Renal cortical epithelial cell (primary cell): ENCODE measurements around the gene MX1. TPM values are rescaled to one million over a fixed set of nuclear protein-coding genes. Genes with fewer than 3 reads are reported as not detected.

Source experiments
- DNase-seq: peaks from one replicate; pipeline ENCODE4 v3.0.0-alpha.2; 2011; ENCODE audit warnings: low read depth
- total RNA-seq: library from RNA; depleted of rRNA; stranded (reverse); fragments of >200 nt; gene quantifications from 2 replicates; pipeline ENCODE4 v1.2.3, GENCODE V29; 2014

The MX1 gene
- total RNA-seq, 1 donor from 2014 or later: 12.3 TPM

- DNase-seq: no peak
Observed at GRCh38 chr21:41459884-41460534, 34.0 kb downstream of the MX1 start.

- peak; percentile 52 for DNase-seq
Observed at GRCh38 chr21:41460578-41461527, 34.8 kb downstream of the MX1 start.

DNA sequence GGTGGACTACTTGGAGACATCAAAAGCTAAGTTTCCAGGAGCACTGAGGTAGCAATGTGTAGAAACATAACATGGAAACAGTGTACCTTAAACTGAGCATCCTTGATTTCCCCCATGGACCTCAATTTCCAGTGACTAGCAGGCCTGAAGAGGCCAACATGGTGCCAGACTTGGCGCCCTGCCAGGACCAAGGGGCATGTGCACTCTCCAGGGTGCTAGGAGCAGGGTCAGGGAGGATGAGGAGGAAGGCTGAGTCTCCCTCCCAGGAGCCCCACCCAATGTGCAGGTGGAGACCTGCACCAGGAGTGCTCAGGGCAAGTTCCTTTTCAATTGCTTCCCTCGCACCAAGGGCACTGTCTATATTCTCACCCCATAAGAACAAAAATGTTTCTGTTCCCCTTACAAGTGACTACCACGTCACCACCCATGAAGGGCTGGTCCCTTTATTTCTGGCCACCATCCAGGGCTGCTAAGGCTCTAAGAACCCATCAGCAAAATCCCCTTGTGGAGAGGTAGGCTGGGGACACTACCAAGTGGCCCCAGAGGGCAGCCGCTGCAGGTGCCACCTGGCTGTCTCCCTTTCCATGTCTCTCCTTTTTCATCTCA is 39.2 kb downstream of the MX1 start:
- no peak for DNase-seq

DNA sequence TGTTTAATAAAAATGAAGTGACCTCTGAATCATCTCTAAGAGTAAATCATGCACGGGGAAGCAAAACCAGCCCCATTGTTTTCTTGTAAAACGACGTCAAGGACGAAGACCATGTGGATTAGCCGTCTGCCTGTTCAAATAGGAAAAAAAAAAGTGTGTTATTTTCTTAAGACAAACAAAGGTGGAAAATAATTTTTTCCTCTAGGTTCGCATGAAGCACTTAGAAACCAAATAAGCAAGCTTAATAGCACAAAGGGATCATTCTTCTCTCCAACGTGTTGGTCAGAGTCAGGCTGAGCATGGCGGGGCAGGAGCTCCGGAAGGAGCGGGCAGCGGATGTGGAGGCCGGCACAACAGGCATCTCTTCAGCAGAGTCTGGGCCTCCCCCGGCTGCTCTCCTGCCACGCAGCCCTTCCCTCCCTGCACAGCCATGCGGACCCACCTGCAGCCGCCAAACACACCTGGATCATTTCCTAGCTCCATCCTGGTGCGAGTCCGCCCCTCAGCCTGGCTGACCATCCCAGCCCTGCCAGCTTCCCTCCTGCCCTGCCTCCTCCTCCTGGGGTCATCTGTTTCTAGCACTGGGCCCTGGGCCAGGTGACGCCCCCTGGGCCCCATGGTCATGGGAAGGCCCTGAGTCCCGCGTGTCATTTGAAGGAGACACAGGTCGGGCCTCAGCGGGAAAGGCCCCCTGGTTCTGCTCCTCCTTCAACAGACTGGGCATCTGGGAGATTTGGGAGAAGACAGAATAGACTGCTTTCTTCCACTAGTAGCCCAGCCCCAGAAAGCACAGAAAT is 40.2 kb downstream of the MX1 start:
- DNase-seq: peak; percentile 42

GRCh38 chr21:41470054-41470453 is 44.0 kb downstream of the MX1 start:
- no peak for DNase-seq

GRCh38 chr21:41472753-41473548 is 46.9 kb downstream of the MX1 start:
- no peak for DNase-seq

DNA sequence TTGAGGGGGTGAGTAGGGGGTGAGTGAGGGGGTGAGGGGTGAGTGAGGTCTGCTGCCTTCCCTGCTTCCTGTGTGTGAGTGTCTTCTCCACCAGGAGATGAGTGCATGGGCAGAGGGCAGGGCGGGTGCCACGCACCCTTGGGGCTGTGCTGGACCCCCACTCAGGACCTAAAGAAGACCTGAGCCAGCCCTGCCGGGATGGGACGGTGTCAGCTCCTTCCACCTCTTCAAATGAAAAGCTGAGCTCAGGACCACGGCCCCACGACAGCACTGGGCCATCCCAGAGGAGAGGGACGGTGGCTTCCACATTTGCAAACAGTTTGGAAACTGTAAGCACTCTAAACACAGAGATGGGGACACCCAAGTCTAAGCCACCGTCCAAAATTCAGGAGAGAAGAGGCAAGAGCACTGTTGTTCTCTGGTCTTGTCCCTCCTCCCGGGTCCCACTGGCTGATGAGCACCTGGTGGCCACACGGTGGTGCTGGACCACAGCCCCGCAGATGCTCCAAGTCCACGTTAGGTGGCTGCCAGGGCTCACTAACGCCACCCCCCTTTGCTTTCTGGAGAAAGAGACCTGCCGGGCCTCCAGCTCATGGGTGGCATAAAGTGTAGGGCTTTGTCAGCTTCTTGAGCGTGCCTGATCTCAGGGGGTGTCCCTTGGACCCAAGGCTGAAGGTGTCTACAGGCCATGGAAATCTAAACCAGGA is 49.8 kb downstream of the MX1 start:
- DNase-seq: no peak

GRCh38 chr21:41477641-41478318 is 51.7 kb downstream of the MX1 start:
- peak; percentile 69 for DNase-seq

- DNase-seq: peak; percentile 41
Observed at GRCh38 chr21:41478319-41479177, 52.5 kb downstream of the MX1 start.

DNA sequence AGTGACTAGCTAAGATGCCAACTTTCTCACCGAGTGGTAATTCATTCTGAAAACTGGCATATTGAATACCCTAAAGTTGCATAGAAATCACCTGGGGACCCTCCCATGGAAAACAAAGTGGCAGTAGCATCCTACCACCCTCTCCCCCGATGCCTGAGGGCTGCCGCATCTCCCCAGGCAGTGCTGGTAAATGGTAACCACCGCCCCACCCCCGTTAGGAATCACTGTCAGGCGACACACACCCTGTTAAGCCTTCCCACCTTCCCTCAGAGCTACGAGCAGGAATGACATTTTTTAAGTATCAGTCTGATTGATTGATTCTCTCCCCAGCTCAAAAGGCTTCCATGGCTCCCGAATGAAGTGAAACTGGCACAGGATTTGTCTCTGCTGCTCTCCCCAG is 53.6 kb downstream of the MX1 start:
- DNase-seq: no peak

DNA sequence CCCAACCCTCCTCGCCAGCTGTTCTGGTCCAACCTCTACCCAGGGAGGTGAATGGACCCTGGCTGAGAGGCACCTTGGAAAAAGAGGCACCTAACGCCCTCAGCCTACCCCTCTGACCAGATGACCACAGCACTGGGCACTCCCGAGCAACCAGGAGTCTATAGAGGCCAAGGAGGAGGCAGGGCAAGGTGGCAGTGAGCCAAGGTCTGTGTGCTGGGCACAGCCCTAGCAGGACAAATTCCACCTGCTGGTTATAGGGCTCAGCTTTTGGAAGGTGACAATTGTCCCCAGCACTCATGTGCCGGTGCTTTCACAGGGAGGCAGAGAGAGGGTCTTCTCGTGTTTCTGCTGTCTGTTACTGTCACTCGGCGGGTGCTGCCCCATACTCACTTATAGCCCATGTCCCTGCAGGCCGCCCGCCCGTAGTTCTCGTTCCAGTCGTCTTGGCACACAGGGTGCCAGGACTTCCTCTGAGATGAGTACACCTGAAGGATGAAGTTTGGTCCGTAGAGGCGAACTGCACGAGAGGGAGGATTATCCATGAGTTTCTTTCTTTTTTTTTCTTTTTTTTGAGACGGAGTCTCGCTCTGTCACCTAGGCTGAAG is 54.1 kb downstream of the MX1 start:
- no peak for DNase-seq

GRCh38 chr21:41481191-41481590 is 55.2 kb downstream of the MX1 start:
- DNase-seq: no peak

GRCh38 chr21:41482301-41482700 is 56.3 kb downstream of the MX1 start:
- peak; percentile 82 for DNase-seq

DNA sequence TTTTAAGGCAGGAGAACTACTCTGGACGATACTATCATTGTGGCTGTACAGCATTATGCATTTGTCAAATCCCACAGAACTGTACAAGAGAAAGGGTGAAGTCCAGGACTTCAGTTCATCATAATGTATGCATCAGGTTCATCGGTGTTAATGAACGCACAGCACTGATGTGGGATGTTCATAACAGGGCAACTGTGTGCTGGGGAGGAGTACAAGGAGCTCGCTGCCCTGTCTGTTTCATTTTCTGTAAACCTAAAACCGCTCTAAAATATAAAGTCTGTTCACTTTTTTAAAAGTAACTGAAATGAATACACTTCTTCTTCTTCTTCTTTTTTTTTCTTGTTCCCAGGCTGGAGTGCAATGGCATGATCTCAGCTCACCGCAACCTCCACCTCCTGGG is 56.9 kb downstream of the MX1 start:
- DNase-seq: no peak

DNA sequence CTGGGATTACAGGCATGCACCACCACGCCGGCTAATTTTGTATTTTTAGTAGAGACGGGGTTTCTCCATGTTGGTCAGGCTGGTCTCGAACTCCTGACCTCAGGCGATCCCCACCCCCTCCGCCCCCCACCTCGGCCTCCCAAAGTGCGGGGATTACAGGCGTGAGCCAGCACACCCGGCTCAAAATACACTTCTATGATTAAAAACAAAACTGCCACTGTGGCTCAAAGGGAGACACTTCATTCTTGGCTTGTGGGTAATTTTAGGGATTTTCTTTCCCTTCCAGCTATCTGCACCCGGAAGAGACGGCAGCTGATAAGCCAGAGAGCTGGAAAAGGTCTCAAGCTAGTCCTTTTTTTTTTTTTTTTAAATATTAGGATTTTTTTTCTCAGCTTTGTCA is 57.4 kb downstream of the MX1 start:
- DNase-seq: no peak

DNA sequence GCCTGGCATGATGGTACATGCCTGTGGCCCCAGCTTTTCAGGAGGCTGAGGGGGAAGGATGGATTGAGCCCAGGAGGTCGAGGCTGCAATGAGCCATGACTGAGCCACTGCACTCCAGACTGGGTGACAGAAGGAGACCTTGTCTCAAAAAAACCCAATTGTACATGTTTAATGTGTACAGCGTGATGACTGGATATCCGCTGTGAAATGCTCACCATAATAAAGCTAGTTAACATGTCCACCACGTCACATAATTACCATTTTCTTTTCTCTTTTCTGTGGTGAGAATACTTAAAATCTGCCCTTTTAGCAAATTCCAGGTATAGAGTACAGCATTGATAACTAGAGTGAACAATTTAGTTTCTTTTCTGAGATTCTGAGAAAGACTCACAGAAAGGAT is 57.9 kb downstream of the MX1 start:
- DNase-seq: no peak

GRCh38 chr21:41487082-41487481 is 61.0 kb downstream of the MX1 start:
- DNase-seq: no peak

- no peak for DNase-seq
Observed at GRCh38 chr21:41488080-41488479, 62.0 kb downstream of the MX1 start.
